K562 (cell line): Measurements from ENCODE around the gene ADGRA3. TPM values are rescaled to one million over a fixed set of nuclear protein-coding genes. Genes with fewer than 3 reads are reported as not detected.

Source experiments
- ATAC-seq: fragments of 200-7000 bp; cut with Tn5 transposase; 3 replicates; pipeline ENCODE4 v1.9.1; 2020; ENCODE audit warnings: moderate library complexity
- BruUV-seq: library from RNA; stranded (reverse); fragments of 400-500 nt; replicated peaks from 2 replicates; lab custom pipeline; 2021; lab: Mats Ljungman, UMichigan
- CTCF ChIA-PET: fragments of 300-600 bp; formaldehyde crosslinking; extraction: SDS; loops from one replicate; lab custom pipeline; 2021; ENCODE audit warnings: low intra/inter-chr PET ratio; lab: Yijun Ruan, JAX
- POLR2A ChIA-PET: fragments of 300-600, 350-650 bp; sonication (Branson Sonifier 250); formaldehyde crosslinking; extraction: SDS; loops from one replicate; lab custom pipeline; 2021; ENCODE audit warnings: antibody characterized with exemption, inconsistent platforms; lab: Yijun Ruan, JAX
- DNase-seq, 4 experiments: peaks; one replicate each; pipeline versions ENCODE4 v3.0.0 to v3.0.0-alpha.2; 2011 to 2018; ENCODE audit warnings: low spot score in 3 of 4, mixed read lengths in 3 of 4; ENCODE audit errors: extremely low read depth in 1 of 4
- FAIRE-seq: peaks from 2 replicates; lab custom pipeline; 2011; peaks lifted over from hg19 to GRCh38; lab: Jason Lieb, UNC
- H2AFZ ChIP-seq: 2 replicates; pipeline ENCODE4 v1.6.0; 2011; ENCODE audit warnings: low read depth, low read length, control low read depth, inconsistent platforms
- H3K27ac ChIP-seq: fragments of 200-600 bp; 3 replicates; pipeline ENCODE4 v1.8.0; 2011; ENCODE audit warnings: low read depth, mild to moderate bottlenecking, control low read depth, inconsistent platforms, low read length, moderate library complexity, mixed read lengths; ENCODE audit errors: extremely low read depth
- H3K27me3 ChIP-seq, 2 experiments: fragments of 300-600 bp in 1 of 2; 2 replicates in 1 of 2; 3 replicates in 1 of 2; pipeline versions ENCODE4 v1.6.0 to v1.8.0; 2011; ENCODE audit warnings: inconsistent platforms in 2 of 2, low read length in 2 of 2, mild to moderate bottlenecking in 1 of 2, mixed read lengths in 1 of 2, moderate library complexity in 1 of 2; ENCODE audit not compliant: control insufficient read depth in 2 of 2, insufficient read depth in 2 of 2
- H3K36me3 ChIP-seq: fragments of 300-600 bp; 3 replicates; pipeline ENCODE4 v1.8.0; 2011; ENCODE audit warnings: mild to moderate bottlenecking, low read length, inconsistent platforms; ENCODE audit not compliant: control insufficient read depth, insufficient read depth
- H3K4me1 ChIP-seq, 2 experiments: fragments of 200-600 bp in 1 of 2; replicated peaks in 1 of 2; 2 replicates in 1 of 2; 3 replicates in 1 of 2; pipeline versions ENCODE4 v1.5.1 to v1.8.0; 2011; ENCODE audit warnings: inconsistent platforms in 2 of 2, low read length in 2 of 2, mild to moderate bottlenecking in 1 of 2, mixed read lengths in 1 of 2, moderate library complexity in 1 of 2; ENCODE audit not compliant: control insufficient read depth in 2 of 2, insufficient read depth in 2 of 2
- H3K4me2 ChIP-seq: 2 replicates; pipeline ENCODE4 v1.6.1; 2011; ENCODE audit warnings: low read length, control low read depth, inconsistent platforms, mixed read lengths; ENCODE audit not compliant: insufficient read depth
- H3K4me3 ChIP-seq: fragments of 200-600 bp; sonication (generic), shearing (Covaris generic); 2 replicates; pipeline ENCODE4 v1.5.1; 2016; ENCODE audit warnings: control low read depth, inconsistent platforms
- H3K79me2 ChIP-seq: fragments of 200-600 bp; 3 replicates; pipeline ENCODE4 v1.8.0; 2011; ENCODE audit warnings: low read length, inconsistent platforms; ENCODE audit not compliant: control insufficient read depth, insufficient read depth
- H3K9ac ChIP-seq, 2 experiments: 2 replicates each; pipeline versions ENCODE4 v1.6.0 to v1.6.1; 2011; ENCODE audit warnings: low read depth in 2 of 2, low read length in 2 of 2, control low read depth in 1 of 2, inconsistent platforms in 1 of 2, mild to moderate bottlenecking in 1 of 2, mixed read lengths in 1 of 2; ENCODE audit not compliant: insufficient read depth in 1 of 2
- H3K9me1 ChIP-seq: one replicate; pipeline ENCODE4 v1.6.0; 2011; ENCODE audit warnings: inconsistent platforms, mild to moderate bottlenecking, low read length, moderate library complexity; ENCODE audit not compliant: control insufficient read depth, insufficient read depth
- H3K9me3 ChIP-seq: replicated peaks from 2 replicates; pipeline ENCODE4 v1.5.1; 2011; ENCODE audit warnings: low read depth, low read length, inconsistent platforms; ENCODE audit not compliant: control insufficient read depth, insufficient read depth
- H4K20me1 ChIP-seq: replicated peaks from 2 replicates; pipeline ENCODE4 v1.6.1; 2011; ENCODE audit warnings: low read length, inconsistent platforms, mixed read lengths; ENCODE audit not compliant: control insufficient read depth, insufficient read depth
- AFF4 ChIP-seq: sonication (generic); formaldehyde crosslinking; IDR thresholded peaks from 2 replicates; pipeline ENCODE4 v1.8.0; 2023; ENCODE audit warnings: mild to moderate bottlenecking, missing genetic modification reagents
- ASH1L ChIP-seq: fragments of 450-650 bp; IDR thresholded peaks from 2 replicates; pipeline ENCODE4 v1.6.1; 2018; ENCODE audit warnings: borderline replicate concordance, mild to moderate bottlenecking, low read depth; ENCODE audit not compliant: partially characterized antibody
- MAFF ChIP-seq: IDR thresholded peaks from 2 replicates; pipeline ENCODE4 v1.6.1; 2012; ENCODE audit warnings: low read length, improper control_type of control experiment
- NR2C2 ChIP-seq, 2 experiments: fragments of 200-800 bp in 1 of 2; sonication (Bioruptor generic) in 1 of 2; sonication (generic) in 1 of 2; formaldehyde crosslinking in 1 of 2; IDR thresholded peaks; 2 replicates each; pipeline versions ENCODE4 v1.6.1 to v1.8.0; 2016 to 2022; ENCODE audit warnings: mild to moderate bottlenecking in 1 of 2, missing compliant biosample characterization in 1 of 2, missing genetic modification characterization in 1 of 2, missing genetic modification reagents in 1 of 2
- PHF8 ChIP-seq: fragments of 200-600 bp; sonication (generic); IDR thresholded peaks from 2 replicates; pipeline ENCODE4 v1.6.1; 2012; ENCODE audit warnings: mixed run types, mild to moderate bottlenecking, inconsistent platforms, low read length, moderate library complexity, borderline replicate concordance
- ZC3H11A ChIP-seq: IDR thresholded peaks from 2 replicates; pipeline ENCODE4 v1.6.1; 2012; ENCODE audit warnings: low read depth, low read length, improper control_type of control experiment
- WGBS: fragments of 100-300 bp; shearing (Covaris generic); methylation state at CpG from one replicate; pipeline ENCODE4 v1.1.6; 2016; ENCODE audit warnings: low coverage, mixed read lengths; ENCODE audit not compliant: insufficient coverage; ENCODE audit errors: missing lambda C conversion rate; 5-methylcytosine and 5-hydroxymethylcytosine counted together
- in situ Hi-C: fragments of 300-500 bp; cut with MboI; formaldehyde crosslinking; loops from 4 replicates; pipeline ENCODE4 v1.15.0; 2018; ENCODE audit warnings: inconsistent platforms, mixed read lengths
- intact Hi-C: fragments of 100-400 bp; cut with micrococcal nuclease; formaldehyde crosslinking; loops from 2 replicates; pipeline ENCODE4 v1.14.2; 2022
- polyA plus RNA-seq, 8 experiments: library from polyadenylated mRNA; depleted of rRNA in 4 of 8; stranded (reverse) in 5 of 8; unstranded in 3 of 8; fragments of >200 nt; fragmentation: Nextera tagmentation in 2 of 8; fragmentation: Illumina TruSeq in 1 of 8; extraction: Ambion mirVana in 2 of 8; extraction: Trizol in 1 of 8; gene quantifications; 2 replicates each; pipeline versions ENCODE4 v1.2.1 to v1.2.3, GENCODE V29; 2011 to 2014; ENCODE audit warnings: inconsistent platforms in 1 of 8, missing spikeins in 1 of 8
- total RNA-seq, 7 experiments: library from RNA; depleted of rRNA in 6 of 7; stranded (reverse); fragments of >200 nt in 6 of 7; fragmentation: Illumina TruSeq in 2 of 7; extraction: Trizol in 2 of 7; gene quantifications; 2 replicates each; pipeline versions ENCODE4 v1.2.1 to v1.2.3, GENCODE V29; 2011 to 2021; ENCODE audit warnings: low replicate concordance in 1 of 7
- TF ChIP-seq, protein P1 (sequence below), 2 experiments: fragments of 450-650 bp in 1 of 2; IDR thresholded peaks; 2 replicates each; pipeline ENCODE4 v1.6.1; 2011 to 2017; ENCODE audit warnings: low read depth in 2 of 2, antibody characterized with exemption in 1 of 2, borderline replicate concordance in 1 of 2, low read length in 1 of 2, mild to moderate bottlenecking in 1 of 2, mixed read lengths in 1 of 2; ENCODE audit not compliant: control insufficient read depth in 1 of 2

Gene ADGRA3
- total and polyA plus RNA-seq, 9 of the 15 experiments (the other 6 are each of a cell fraction or from before 2014, with no cell fraction given): 0.06 to 2.3 (median 0.27) TPM; not detected in 3

GRCh38 chr4:22454955-22455354, 60.9 kb downstream of the ADGRA3 start:
- Histone ChIP-seq H3K4me1 (no peaks in the 10 kb centered on the region), H4K20me1 (no peaks in the 10 kb centered on the region), H3K9me3 (no peaks in the 10 kb centered on the region), H3K27me3 (no peaks in the 10 kb centered on the region), H3K9ac (no peak overlapping the region), H3K79me2 (no peaks in the 10 kb centered on the region), H3K27ac (no peak overlapping the region), H3K4me2 (no peak overlapping the region), H2AFZ (no peak overlapping the region), H3K36me3 (no peaks in the 10 kb centered on the region), H3K4me3 (no peak overlapping the region)
- intact Hi-C loops (no loop called here), in situ Hi-C loops (no loop called here)
- ATAC-seq: no peak
- no TSS peak for BruUV-seq
- CTCF ChIA-PET: no interaction called here
- WGBS: 0% methylated on average over 3 of the region's 3 CpGs
- TF ChIP-seq NR2C2 (CRISPR knock-in tag; IDR thresholded peaks at IDR 0.05) (no peak), NR2C2 (tag; IDR thresholded peaks at IDR 0.05) (no peak), ASH1L (no peak), AFF4 (no peak), PHF8 (no peak), MAFF (no peak), ZC3H11A (no peak)
- TF ChIP-seq, protein P1, sequence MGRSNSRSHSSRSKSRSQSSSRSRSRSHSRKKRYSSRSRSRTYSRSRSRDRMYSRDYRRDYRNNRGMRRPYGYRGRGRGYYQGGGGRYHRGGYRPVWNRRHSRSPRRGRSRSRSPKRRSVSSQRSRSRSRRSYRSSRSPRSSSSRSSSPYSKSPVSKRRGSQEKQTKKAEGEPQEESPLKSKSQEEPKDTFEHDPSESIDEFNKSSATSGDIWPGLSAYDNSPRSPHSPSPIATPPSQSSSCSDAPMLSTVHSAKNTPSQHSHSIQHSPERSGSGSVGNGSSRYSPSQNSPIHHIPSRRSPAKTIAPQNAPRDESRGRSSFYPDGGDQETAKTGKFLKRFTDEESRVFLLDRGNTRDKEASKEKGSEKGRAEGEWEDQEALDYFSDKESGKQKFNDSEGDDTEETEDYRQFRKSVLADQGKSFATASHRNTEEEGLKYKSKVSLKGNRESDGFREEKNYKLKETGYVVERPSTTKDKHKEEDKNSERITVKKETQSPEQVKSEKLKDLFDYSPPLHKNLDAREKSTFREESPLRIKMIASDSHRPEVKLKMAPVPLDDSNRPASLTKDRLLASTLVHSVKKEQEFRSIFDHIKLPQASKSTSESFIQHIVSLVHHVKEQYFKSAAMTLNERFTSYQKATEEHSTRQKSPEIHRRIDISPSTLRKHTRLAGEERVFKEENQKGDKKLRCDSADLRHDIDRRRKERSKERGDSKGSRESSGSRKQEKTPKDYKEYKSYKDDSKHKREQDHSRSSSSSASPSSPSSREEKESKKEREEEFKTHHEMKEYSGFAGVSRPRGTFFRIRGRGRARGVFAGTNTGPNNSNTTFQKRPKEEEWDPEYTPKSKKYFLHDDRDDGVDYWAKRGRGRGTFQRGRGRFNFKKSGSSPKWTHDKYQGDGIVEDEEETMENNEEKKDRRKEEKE (IDR thresholded peaks at IDR 0.05; ENCODE audit: borderline replicate concordance in 1 of 2, control insufficient read depth in 1 of 2, low read depth in 2 of 2, low read length in 1 of 2): no peak
- TF ChIP-seq, all 486 proteins: peak for 0
- no peak for DNase-seq
- no peaks in the 10 kb centered on the region for H3K9me1 ChIP-seq
- POLR2A ChIA-PET: no interaction called here
- FAIRE-seq: no peak
